ENCODE results near the gene CISTR.
A peak's percentile ranks its signal among the peaks of the same experiment; 100 is the strongest.

The CISTR gene

GRCh38 chr12:53713516-53713915 is 38.3 kb downstream of the CISTR start:
- DNase-seq = no peak

- DNase-seq = no peak
Measured at GRCh38 chr12:53712059-53712643, 39.6 kb downstream of the CISTR start.

- no peak for DNase-seq
Measured at GRCh38 chr12:53710091-53710490, 41.7 kb downstream of the CISTR start.

- no peak for DNase-seq
Measured at GRCh38 chr12:53709671-53710070, 42.1 kb downstream of the CISTR start.

- no peak for DNase-seq
Measured at GRCh38 chr12:53706080-53706479, 45.7 kb downstream of the CISTR start.

DNA sequence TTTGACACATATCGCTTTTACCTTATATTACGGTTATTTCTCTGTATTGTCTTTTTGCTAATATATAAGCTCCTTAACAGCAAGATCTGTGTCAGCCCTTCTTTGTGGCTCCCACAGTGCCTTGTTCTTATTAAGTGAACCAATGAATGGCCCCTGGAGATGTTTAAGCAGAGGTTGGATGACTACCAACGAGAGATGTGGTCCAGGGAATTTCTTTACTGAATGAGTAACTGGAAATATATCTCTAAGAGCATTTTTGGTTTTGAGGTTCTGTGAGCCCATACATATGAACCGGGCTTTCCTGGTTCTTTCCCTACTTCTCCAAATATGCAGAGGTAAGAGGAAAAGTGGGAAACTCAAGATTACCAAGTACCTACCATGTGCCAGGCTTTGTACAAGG is 48.0 kb downstream of the CISTR start:
- no peak for DNase-seq

- DNase-seq = peak; percentile 73 to 77
Measured at GRCh38 chr12:53701518-53702264, 50.1 kb downstream of the CISTR start.

DNA sequence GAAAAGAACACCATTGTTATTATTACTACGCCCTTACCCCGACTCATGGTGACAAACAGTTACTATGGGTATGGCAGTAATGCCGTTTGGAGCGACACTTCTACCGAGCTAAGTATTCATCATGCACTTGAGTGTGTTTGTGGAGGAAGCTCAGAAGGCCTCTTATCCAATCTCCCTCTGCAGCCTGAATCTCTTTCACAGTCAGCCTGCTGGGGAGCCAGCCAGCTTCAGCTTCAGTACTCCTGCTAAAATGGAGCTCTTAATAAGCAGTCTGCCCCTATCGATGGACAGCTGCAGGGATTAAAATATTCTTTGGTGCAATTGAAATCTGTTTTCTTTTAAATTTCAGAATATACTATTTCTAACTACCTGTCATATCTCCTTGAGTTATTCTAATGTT is 51.2 kb downstream of the CISTR start:
- no peak for DNase-seq

- DNase-seq = no peak
Measured at GRCh38 chr12:53699678-53700025, 52.1 kb downstream of the CISTR start.

DNA sequence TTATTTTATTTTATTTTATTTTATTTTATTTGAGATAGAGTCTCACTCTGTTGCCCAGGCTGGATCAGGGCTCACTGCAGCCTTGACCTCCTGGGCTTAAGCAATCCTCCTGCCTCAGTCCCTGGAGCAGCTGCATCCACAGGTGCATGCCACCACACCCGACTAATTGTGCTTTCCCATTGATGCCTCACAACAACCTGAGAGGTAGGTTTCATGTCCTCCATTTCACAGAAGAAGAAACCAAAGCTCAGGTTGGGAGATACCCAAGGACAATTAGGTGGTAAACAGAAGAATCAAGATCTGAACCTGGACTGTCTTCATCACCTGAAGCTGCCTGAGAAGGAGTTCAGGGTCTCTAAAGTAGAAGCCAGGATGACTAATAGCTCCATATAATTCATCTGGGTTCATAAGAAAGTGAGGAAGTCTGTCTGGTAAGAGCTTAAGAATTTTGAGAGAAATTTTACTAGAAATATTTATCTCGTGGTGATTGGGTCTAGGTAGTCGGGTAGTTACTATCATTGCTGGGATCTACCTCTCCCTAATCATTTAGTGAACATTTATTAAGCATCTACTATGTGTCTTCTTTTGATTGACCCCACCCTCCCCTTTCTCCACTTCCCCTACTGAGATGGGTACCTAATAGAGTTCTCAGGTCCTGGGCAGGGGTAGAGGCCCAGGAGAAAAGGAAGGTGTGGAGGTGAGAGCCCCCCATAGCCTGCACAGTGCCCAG is 52.7 kb downstream of the CISTR start:
- no peak for DNase-seq

DNA sequence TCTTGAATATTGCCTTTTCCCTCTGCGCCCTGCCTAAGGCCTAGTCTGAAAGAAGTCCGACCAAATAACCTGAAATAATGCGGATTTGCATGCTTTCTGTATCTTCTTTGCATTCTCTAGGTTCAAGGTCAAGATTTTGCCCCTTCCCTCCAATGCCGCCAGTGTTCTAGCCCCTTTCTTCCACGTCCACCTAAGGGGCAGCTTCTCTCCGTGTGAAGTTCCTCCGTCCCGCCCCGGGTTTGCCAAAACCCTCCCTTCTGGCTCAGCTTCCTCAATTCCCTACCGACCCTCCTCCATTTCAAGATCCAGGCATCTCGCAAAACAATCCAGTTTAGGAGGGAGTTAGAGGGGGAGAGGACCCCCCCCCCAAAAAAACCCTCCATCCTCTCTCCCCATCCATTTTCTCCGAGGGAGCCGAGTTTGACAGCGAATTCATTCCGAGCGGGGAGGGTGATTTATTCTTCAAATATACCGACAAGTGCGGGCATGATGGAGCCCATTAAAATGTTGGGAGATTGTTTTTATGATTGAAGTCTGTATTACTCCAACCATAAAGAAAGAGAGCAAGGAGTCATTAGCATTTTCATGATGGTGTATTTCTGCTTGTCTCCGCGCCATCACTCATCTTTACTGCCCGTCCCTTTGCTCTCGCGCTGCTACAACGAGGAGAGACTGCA is 55.0 kb downstream of the CISTR start:
- DNase-seq = no peak

Data from CD4-positive, alpha-beta T cell treated with Interleukin-4 for 1 hour (primary cell).